GM23338 (cell line): ENCODE measurements around the gene VPS54. TPM values are rescaled to one million over a fixed set of nuclear protein-coding genes. Genes with fewer than 3 reads are reported as not detected.
A peak's percentile ranks its signal among the peaks of the same experiment; 100 is the strongest.

Experiments used
- ATAC-seq: fragments of 200-7000 bp; cut with Tn5 transposase; 3 replicates; pipeline ENCODE4 v1.9.1; 2020
- DNase-seq: peaks from one replicate; pipeline ENCODE4 v3.0.0-alpha.2; 2015; ENCODE audit warnings: low spot score
- H2AFZ ChIP-seq: fragments of 200-600 bp; sonication (generic); 2 replicates; pipeline ENCODE4 v1.8.0; 2016; ENCODE audit warnings: antibody characterized with exemption, mild to moderate bottlenecking, moderate library complexity
- H3F3A ChIP-seq: fragments of 200-600 bp; sonication (generic); replicated peaks from 2 replicates; pipeline ENCODE4 v1.8.0; 2017; ENCODE audit warnings: antibody characterized with exemption, mixed run types, low read depth
- H3K27ac ChIP-seq: fragments of 200-600 bp; sonication (generic); 2 replicates; pipeline ENCODE4 v1.6.1; 2016; ENCODE audit warnings: low read depth
- H3K27me3 ChIP-seq: fragments of 200-600 bp; sonication (generic); 2 replicates; pipeline ENCODE4 v1.8.0; 2016; ENCODE audit warnings: mild to moderate bottlenecking, mixed run types, moderate library complexity; ENCODE audit not compliant: insufficient read depth
- H3K36me3 ChIP-seq: fragments of 200-600 bp; sonication (generic); 2 replicates; pipeline ENCODE4 v1.8.0; 2016; ENCODE audit warnings: mild to moderate bottlenecking; ENCODE audit not compliant: insufficient read depth
- H3K4me1 ChIP-seq: fragments of 200-600 bp; sonication (generic); 2 replicates; pipeline ENCODE4 v1.8.0; 2016; ENCODE audit warnings: mild to moderate bottlenecking, moderate library complexity; ENCODE audit not compliant: insufficient read depth
- H3K4me2 ChIP-seq: fragments of 200-600 bp; sonication (generic); 2 replicates; pipeline ENCODE4 v1.7.1; 2017; ENCODE audit warnings: mixed run types
- H3K4me3 ChIP-seq: fragments of 200-600 bp; sonication (generic); 2 replicates; pipeline ENCODE4 v1.6.1; 2016; ENCODE audit warnings: mixed run types
- H3K79me2 ChIP-seq: fragments of 200-600 bp; sonication (generic); replicated peaks from 2 replicates; pipeline ENCODE4 v1.8.0; 2017; ENCODE audit warnings: mild to moderate bottlenecking; ENCODE audit not compliant: insufficient read depth
- H3K9me2 ChIP-seq: fragments of 200-600 bp; sonication (generic); 2 replicates; pipeline ENCODE4 v1.8.0; 2017; ENCODE audit not compliant: insufficient read depth
- H4K20me1 ChIP-seq: fragments of 200-600 bp; sonication (generic); replicated peaks from 2 replicates; pipeline ENCODE4 v1.8.0; 2017; ENCODE audit warnings: mild to moderate bottlenecking; ENCODE audit not compliant: insufficient read depth
- H3K27ac Mint-ChIP-seq: 2 replicates; pipeline ENCODE4 v1.8.0; 2020; ENCODE audit warnings: inconsistent platforms, mild to moderate bottlenecking, moderate library complexity, mixed read lengths
- H3K27me3 Mint-ChIP-seq: 3 replicates; pipeline ENCODE4 v1.8.0; 2022; ENCODE audit warnings: low read depth, mild to moderate bottlenecking, moderate library complexity, mixed read lengths, inconsistent platforms; ENCODE audit not compliant: insufficient read depth, poor library complexity
- H3K36me3 Mint-ChIP-seq: 3 replicates; pipeline ENCODE4 v1.8.0; 2021; ENCODE audit warnings: low read depth, mild to moderate bottlenecking, inconsistent platforms, moderate library complexity, mixed read lengths
- H3K4me1 Mint-ChIP-seq: 3 replicates; pipeline ENCODE4 v1.8.0; 2020; ENCODE audit warnings: mild to moderate bottlenecking, inconsistent platforms, mixed read lengths
- H3K4me3 Mint-ChIP-seq: 3 replicates; pipeline ENCODE4 v1.8.0; 2021; ENCODE audit warnings: moderate library complexity, mild to moderate bottlenecking, inconsistent platforms, mixed read lengths
- H3K9me3 Mint-ChIP-seq: 3 replicates; pipeline ENCODE4 v1.8.0; 2020; ENCODE audit warnings: moderate library complexity, mild to moderate bottlenecking, inconsistent platforms, mixed read lengths
- EZH2 ChIP-seq: fragments of 200-600 bp; sonication (generic); IDR thresholded peaks from one replicate; pipeline ENCODE4 v1.8.0; 2017; ENCODE audit warnings: antibody characterized with exemption, mild to moderate bottlenecking, low read depth; ENCODE audit not compliant: unreplicated experiment
- JUNB ChIP-seq: IDR thresholded peaks from one replicate; pipeline ENCODE4 v1.6.1; 2016; ENCODE audit warnings: antibody characterized with exemption; ENCODE audit not compliant: unreplicated experiment
- NANOG ChIP-seq: IDR thresholded peaks from 2 replicates; pipeline ENCODE4 v1.6.1; 2016; ENCODE audit warnings: antibody characterized with exemption, borderline replicate concordance
- POLR2AphosphoS5 ChIP-seq: IDR thresholded peaks from 2 replicates; pipeline ENCODE4 v1.6.1; 2016; ENCODE audit warnings: antibody characterized with exemption, low read depth
- STAT1 ChIP-seq: IDR thresholded peaks from one replicate; pipeline ENCODE4 v1.6.1; 2016; ENCODE audit warnings: antibody characterized with exemption; ENCODE audit not compliant: unreplicated experiment
- ZNF114 ChIP-seq: fragments of 250-450 bp; sonication (Bioruptor Pico); IDR thresholded peaks from 2 replicates; pipeline ENCODE4 v1.5.0; 2020; ENCODE audit warnings: mild to moderate bottlenecking, moderate library complexity
- ZNF331 ChIP-seq: fragments of 250-450 bp; sonication (Bioruptor Pico); IDR thresholded peaks from 2 replicates; pipeline ENCODE4 v1.5.0; 2020; ENCODE audit warnings: low read depth, mild to moderate bottlenecking, moderate library complexity
- polyA plus RNA-seq: library from polyadenylated mRNA; unstranded; fragments of >200 nt; fragmentation: Nextera tagmentation; extraction: Ambion mirVana; gene quantifications from 2 replicates; pipeline ENCODE4 v1.2.1, GENCODE V29; 2016
- total RNA-seq: library from RNA; depleted of rRNA; stranded (reverse); fragments of >200 nt; shearing (Covaris generic); gene quantifications from 2 replicates; pipeline ENCODE4 v1.2.3, GENCODE V29; 2014
- TF ChIP-seq, protein P1 (sequence below): fragments of 250-450 bp; sonication (Bioruptor Pico); IDR thresholded peaks from 2 replicates; pipeline ENCODE4 v1.5.0; 2020; ENCODE audit warnings: mild to moderate bottlenecking, moderate library complexity

The VPS54 gene
- total and polyA plus RNA-seq, 2 experiments from 2014 or later: 6.6 to 17.0 TPM

DNA sequence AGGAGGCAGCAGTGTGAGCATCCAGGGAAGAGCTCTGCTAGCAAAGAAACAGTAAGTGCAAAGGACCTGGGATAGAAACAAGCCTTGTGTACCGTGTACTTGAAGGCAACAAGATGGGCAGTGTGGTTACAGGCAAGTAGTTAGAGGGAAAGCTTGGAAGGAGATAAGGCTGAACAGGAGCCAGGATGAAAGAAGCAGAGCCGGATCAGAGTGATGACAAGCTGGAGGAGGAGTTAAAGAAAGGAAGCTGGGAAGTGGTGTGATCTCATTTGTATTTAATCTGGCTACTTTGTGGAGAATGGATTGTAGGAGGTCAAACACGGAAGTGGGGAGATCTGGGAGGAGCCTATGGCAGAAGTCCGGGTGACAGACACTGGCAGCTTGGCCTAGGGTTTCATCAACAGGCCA is 44.7 kb upstream of the VPS54 start (continued):
- TF ChIP-seq, protein P1, sequence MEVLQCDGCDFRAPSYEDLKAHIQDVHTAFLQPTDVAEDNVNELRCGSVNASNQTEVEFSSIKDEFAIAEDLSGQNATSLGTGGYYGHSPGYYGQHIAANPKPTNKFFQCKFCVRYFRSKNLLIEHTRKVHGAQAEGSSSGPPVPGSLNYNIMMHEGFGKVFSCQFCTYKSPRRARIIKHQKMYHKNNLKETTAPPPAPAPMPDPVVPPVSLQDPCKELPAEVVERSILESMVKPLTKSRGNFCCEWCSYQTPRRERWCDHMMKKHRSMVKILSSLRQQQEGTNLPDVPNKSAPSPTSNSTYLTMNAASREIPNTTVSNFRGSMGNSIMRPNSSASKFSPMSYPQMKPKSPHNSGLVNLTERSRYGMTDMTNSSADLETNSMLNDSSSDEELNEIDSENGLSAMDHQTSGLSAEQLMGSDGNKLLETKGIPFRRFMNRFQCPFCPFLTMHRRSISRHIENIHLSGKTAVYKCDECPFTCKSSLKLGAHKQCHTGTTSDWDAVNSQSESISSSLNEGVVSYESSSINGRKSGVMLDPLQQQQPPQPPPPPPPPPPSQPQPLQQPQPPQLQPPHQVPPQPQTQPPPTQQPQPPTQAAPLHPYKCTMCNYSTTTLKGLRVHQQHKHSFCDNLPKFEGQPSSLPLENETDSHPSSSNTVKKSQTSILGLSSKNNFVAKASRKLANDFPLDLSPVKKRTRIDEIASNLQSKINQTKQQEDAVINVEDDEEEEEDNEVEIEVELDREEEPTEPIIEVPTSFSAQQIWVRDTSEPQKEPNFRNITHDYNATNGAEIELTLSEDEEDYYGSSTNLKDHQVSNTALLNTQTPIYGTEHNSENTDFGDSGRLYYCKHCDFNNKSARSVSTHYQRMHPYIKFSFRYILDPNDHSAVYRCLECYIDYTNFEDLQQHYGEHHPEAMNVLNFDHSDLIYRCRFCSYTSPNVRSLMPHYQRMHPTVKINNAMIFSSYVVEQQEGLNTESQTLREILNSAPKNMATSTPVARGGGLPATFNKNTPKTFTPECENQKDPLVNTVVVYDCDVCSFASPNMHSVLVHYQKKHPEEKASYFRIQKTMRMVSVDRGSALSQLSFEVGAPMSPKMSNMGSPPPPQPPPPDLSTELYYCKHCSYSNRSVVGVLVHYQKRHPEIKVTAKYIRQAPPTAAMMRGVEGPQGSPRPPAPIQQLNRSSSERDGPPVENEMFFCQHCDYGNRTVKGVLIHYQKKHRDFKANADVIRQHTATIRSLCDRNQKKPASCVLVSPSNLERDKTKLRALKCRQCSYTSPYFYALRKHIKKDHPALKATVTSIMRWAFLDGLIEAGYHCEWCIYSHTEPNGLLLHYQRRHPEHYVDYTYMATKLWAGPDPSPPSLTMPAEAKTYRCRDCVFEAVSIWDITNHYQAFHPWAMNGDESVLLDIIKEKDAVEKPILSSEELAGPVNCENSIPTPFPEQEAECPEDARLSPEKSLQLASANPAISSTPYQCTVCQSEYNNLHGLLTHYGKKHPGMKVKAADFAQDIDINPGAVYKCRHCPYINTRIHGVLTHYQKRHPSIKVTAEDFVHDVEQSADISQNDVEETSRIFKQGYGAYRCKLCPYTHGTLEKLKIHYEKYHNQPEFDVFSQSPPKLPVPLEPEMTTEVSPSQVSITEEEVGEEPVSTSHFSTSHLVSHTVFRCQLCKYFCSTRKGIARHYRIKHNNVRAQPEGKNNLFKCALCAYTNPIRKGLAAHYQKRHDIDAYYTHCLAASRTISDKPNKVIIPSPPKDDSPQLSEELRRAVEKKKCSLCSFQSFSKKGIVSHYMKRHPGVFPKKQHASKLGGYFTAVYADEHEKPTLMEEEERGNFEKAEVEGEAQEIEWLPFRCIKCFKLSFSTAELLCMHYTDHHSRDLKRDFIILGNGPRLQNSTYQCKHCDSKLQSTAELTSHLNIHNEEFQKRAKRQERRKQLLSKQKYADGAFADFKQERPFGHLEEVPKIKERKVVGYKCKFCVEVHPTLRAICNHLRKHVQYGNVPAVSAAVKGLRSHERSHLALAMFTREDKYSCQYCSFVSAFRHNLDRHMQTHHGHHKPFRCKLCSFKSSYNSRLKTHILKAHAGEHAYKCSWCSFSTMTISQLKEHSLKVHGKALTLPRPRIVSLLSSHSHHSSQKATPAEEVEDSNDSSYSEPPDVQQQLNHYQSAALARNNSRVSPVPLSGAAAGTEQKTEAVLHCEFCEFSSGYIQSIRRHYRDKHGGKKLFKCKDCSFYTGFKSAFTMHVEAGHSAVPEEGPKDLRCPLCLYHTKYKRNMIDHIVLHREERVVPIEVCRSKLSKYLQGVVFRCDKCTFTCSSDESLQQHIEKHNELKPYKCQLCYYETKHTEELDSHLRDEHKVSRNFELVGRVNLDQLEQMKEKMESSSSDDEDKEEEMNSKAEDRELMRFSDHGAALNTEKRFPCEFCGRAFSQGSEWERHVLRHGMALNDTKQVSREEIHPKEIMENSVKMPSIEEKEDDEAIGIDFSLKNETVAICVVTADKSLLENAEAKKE (CRISPR knock-in tag): no peak
- no peak for TF ChIP-seq ZNF331
- no peak for TF ChIP-seq ZNF114
- no peak for TF ChIP-seq EZH2
- TF ChIP-seq POLR2AphosphoS5: no peak
- no peak for TF ChIP-seq JUNB

DNA sequence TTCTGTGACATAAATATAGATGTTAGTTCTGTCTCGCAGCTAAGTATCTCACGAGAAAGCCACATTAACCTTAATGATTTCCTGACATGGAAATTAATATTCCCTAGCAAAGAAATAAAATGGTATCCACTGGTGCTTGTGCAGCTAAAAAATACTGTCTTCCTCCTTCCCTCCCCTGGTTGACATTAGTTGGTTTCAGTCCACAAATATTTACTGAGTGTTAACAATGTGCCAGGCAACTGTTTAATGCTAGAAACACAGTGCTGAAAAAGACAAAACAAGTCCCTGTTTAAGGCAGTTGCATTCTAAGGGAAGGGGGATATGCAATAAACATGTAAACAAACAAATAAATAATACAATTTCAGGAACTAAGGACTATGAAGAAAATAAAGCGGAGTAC is 44.2 kb upstream of the VPS54 start:
- H2AFZ ChIP-seq: peak overlapping the region; percentile 57; the same call in 1 of the 2 replicates
- Mint-ChIP-seq H3K27ac (no peak overlapping the region), H3K4me3 (no peak overlapping the region), H3K27me3 (peaks cover 6% of the 10 kb centered on the region), H3K36me3 (no peaks in the 10 kb centered on the region), H3K4me1 (peaks cover 35% of the 10 kb centered on the region), H3K9me3 (no peaks in the 10 kb centered on the region)
- peaks cover 8% of the 10 kb centered on the region; the same call in 1 of the 2 replicates for H3F3A ChIP-seq
- peaks cover 35% of the 10 kb centered on the region for H3K4me1 ChIP-seq
- H3K9me2 ChIP-seq: no peaks in the 10 kb centered on the region
- peak overlapping the region; percentile 16; the same call in 1 of the 2 replicates for H3K4me2 ChIP-seq
- H3K27me3 ChIP-seq: no peaks in the 10 kb centered on the region
- H4K20me1 ChIP-seq: no peaks in the 10 kb centered on the region
- no peak for DNase-seq
- H3K36me3 ChIP-seq: no peaks in the 10 kb centered on the region
- TF ChIP-seq NANOG: no peak
- TF ChIP-seq ZNF331: no peak
- no peak for TF ChIP-seq EZH2
- no peak for TF ChIP-seq STAT1
- H3K4me3 ChIP-seq: no peak overlapping the region
- no peak for ATAC-seq
- peak overlapping the region; percentile 42 for H3K27ac ChIP-seq
- H3K79me2 ChIP-seq: no peaks in the 10 kb centered on the region
